ENCODE measurements around the gene HNRNPUL1. TPM values are rescaled to one million over a fixed set of nuclear protein-coding genes. Genes with fewer than 3 reads are reported as not detected.

The HNRNPUL1 gene
- total and polyA plus RNA-seq, 2 donors (not counting 1 experiment from before 2014, with no cell fraction given), result 36.4 to 58.1 TPM

GRCh38 chr19:41308450-41309179 lies 44.4 kb downstream of the HNRNPUL1 start:
- peak overlapping the region; percentile 95 for H3K27ac ChIP-seq (ENCODE audit: insufficient read depth, low read length)
- H3K36me3 ChIP-seq (ENCODE audit: control insufficient read depth, insufficient read depth, low read length), result peaks cover 14% of the 10 kb centered on the region
- peaks cover 19% of the 10 kb centered on the region for H3K79me2 ChIP-seq (ENCODE audit: control insufficient read depth, insufficient read depth, low read length)
- H4K20me1 ChIP-seq (ENCODE audit: control insufficient read depth, extremely low read depth, insufficient read depth, low read length), result no peaks in the 10 kb centered on the region
- H2AFZ ChIP-seq (ENCODE audit: low read length), result no peak overlapping the region
- H3K4me2 ChIP-seq (ENCODE audit: extremely low read depth, insufficient read depth, low read length), result peak overlapping the region; percentile 83
- peaks cover 8% of the 10 kb centered on the region for H3K4me1 ChIP-seq (ENCODE audit: control insufficient read depth, extremely low read depth, insufficient read depth, low read length)
- H3K4me3 ChIP-seq (replicated peaks in 1 of 4; ENCODE audit: control extremely low read depth in 1 of 4, insufficient read depth in 1 of 4, low read depth in 3 of 4, low read length in 4 of 4), result peak overlapping the region in 2 of 4 experiments; percentile 92 to 97
- H3K9ac ChIP-seq (ENCODE audit: insufficient read depth, low read length), result no peak overlapping the region
- H3K9me3 ChIP-seq (ENCODE audit: control insufficient read depth, insufficient read depth, low read depth, low read length), result no peaks in the 10 kb centered on the region
- no peak for TF ChIP-seq EZH2 (IDR thresholded peaks at IDR 0.05; ENCODE audit: low read length, missing control alignments)
- TF ChIP-seq, protein P1, sequence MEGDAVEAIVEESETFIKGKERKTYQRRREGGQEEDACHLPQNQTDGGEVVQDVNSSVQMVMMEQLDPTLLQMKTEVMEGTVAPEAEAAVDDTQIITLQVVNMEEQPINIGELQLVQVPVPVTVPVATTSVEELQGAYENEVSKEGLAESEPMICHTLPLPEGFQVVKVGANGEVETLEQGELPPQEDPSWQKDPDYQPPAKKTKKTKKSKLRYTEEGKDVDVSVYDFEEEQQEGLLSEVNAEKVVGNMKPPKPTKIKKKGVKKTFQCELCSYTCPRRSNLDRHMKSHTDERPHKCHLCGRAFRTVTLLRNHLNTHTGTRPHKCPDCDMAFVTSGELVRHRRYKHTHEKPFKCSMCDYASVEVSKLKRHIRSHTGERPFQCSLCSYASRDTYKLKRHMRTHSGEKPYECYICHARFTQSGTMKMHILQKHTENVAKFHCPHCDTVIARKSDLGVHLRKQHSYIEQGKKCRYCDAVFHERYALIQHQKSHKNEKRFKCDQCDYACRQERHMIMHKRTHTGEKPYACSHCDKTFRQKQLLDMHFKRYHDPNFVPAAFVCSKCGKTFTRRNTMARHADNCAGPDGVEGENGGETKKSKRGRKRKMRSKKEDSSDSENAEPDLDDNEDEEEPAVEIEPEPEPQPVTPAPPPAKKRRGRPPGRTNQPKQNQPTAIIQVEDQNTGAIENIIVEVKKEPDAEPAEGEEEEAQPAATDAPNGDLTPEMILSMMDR (conservative IDR thresholded peaks at IDR 0.05 in 1 of 2, IDR thresholded peaks at IDR 0.05 in 1 of 2; ENCODE audit: low read depth in 1 of 2, low read length in 2 of 2), result peak; percentile 97 to 99
- peak; percentile 74 to 90 for DNase-seq (ENCODE audit: low read depth in 2 of 2)
- H3K27me3 ChIP-seq (ENCODE audit: control insufficient read depth, insufficient read depth, low read length), result no peaks in the 10 kb centered on the region

- H3K27me3 ChIP-seq (ENCODE audit: control insufficient read depth, insufficient read depth, low read length), result no peaks in the 10 kb centered on the region
These were observed 45.2 kb downstream of the HNRNPUL1 start for GRCh38 chr19:41309180-41310032.

More at GRCh38 chr19:41309180-41310032, 45.2 kb downstream of the HNRNPUL1 start:
- peak overlapping the region; percentile 95 for H3K27ac ChIP-seq (ENCODE audit: insufficient read depth, low read length)
- TF ChIP-seq EZH2 (IDR thresholded peaks at IDR 0.05; ENCODE audit: low read length, missing control alignments), result no peak
- TF ChIP-seq, protein P1 (conservative IDR thresholded peaks at IDR 0.05 in 1 of 2, IDR thresholded peaks at IDR 0.05 in 1 of 2; ENCODE audit: low read depth in 1 of 2, low read length in 2 of 2), result no peak
- H3K9me3 ChIP-seq (ENCODE audit: control insufficient read depth, insufficient read depth, low read depth, low read length), result no peaks in the 10 kb centered on the region
- peak overlapping the region; percentile 95 for H3K9ac ChIP-seq (ENCODE audit: insufficient read depth, low read length)
- no peaks in the 10 kb centered on the region for H4K20me1 ChIP-seq (ENCODE audit: control insufficient read depth, extremely low read depth, insufficient read depth, low read length)
- H3K79me2 ChIP-seq (ENCODE audit: control insufficient read depth, insufficient read depth, low read length), result peaks cover 19% of the 10 kb centered on the region
- DNase-seq (ENCODE audit: low read depth in 2 of 2), result peak in 1 of 2 donors; percentile 20
- peaks cover 8% of the 10 kb centered on the region for H3K4me1 ChIP-seq (ENCODE audit: control insufficient read depth, extremely low read depth, insufficient read depth, low read length)
- H3K36me3 ChIP-seq (ENCODE audit: control insufficient read depth, insufficient read depth, low read length), result peaks cover 13% of the 10 kb centered on the region
- peak overlapping the region; percentile 74 to 97 (median 84) for H3K4me3 ChIP-seq (replicated peaks in 1 of 4; ENCODE audit: control extremely low read depth in 1 of 4, insufficient read depth in 1 of 4, low read depth in 3 of 4, low read length in 4 of 4)
- H3K4me2 ChIP-seq (ENCODE audit: extremely low read depth, insufficient read depth, low read length), result peak overlapping the region; percentile 83
- H2AFZ ChIP-seq (ENCODE audit: low read length), result peak overlapping the region; percentile 37

Data from fibroblast of lung (primary cell).